ENCODE data around the gene EML6. TPM values are rescaled to one million over a fixed set of nuclear protein-coding genes. Genes with fewer than 3 reads are reported as not detected.

EML6 gene
- total and polyA plus RNA-seq, 2 of the 8 experiments (the other 6 are each of a cell fraction or from before 2014, with no cell fraction given): 1.2 to 1.6 TPM

DNA sequence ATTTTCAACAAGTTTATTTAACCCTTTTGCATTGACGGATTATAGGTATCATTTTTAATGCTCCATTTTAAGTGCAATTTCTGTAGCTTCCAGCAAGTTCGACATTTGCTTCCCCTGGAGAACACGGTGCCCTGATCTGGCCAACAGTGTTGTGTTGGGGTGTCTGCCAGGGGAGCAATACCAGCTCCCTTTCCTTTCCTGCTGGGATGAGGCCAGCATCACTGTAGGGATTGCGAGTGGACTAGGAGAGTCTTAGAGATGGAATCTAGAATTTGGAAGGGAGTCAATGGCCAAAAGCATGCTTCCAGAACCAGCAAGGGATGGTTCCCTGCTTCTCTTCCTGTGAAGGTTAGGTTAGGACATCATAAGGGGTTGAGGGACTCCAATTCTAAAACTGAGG is 191.6 kb downstream of the EML6 start (continued):
- TF ChIP-seq EP300 (IDR thresholded peaks at IDR 0.05; ENCODE audit: borderline replicate concordance in 1 of 2, low read depth in 2 of 2, low read length in 2 of 2) (no peak), RFX5 (IDR thresholded peaks at IDR 0.05; ENCODE audit: borderline replicate concordance, low read depth, low read length) (no peak), JUN (IDR thresholded peaks at IDR 0.05; ENCODE audit: low read depth, low read length) (no peak), CTBP2 (IDR thresholded peaks at IDR 0.05; ENCODE audit: borderline replicate concordance, insufficient read depth, insufficient read length, low read length) (no peak)
